ENCODE data around the gene RPE65.

Gene RPE65

GRCh38 chr1:68454534-68454933, 4.8 kb upstream of the RPE65 start:
- Histone ChIP-seq H3K4me3 (ENCODE audit: extremely low read depth, insufficient read depth, low read length, poor library complexity, severe bottlenecking) (no peak overlapping the region), H3K9me3 (ENCODE audit: control insufficient read depth, low read length) (no peaks in the 10 kb centered on the region), H3K27ac (ENCODE audit: low read depth, low read length, severe bottlenecking) (no peak overlapping the region), H3K4me1 (ENCODE audit: control insufficient read depth, insufficient read depth, low read length, poor library complexity, severe bottlenecking) (no peaks in the 10 kb centered on the region), H3K36me3 (ENCODE audit: control insufficient read depth, insufficient read depth, low read length) (no peaks in the 10 kb centered on the region)
- WGBS, 2 experiments (ENCODE audit: insufficient coverage in 2 of 2): no CpG with 5 or more reads among the region's 2 CpGs

GRCh38 chr1:68453060-68453670, 3.4 kb upstream of the RPE65 start:
- no peaks in the 10 kb centered on the region for H3K9me3 ChIP-seq (ENCODE audit: control insufficient read depth, low read length)
- no peak overlapping the region for H3K27ac ChIP-seq (ENCODE audit: low read depth, low read length, severe bottlenecking)
- 87 to 91% methylated on average over 4 to 6 of the region's 8 CpGs for WGBS, 2 experiments (ENCODE audit: insufficient coverage in 2 of 2)

GRCh38 chr1:68448365-68448764, 1.4 kb downstream of the RPE65 start:
- no peaks in the 10 kb centered on the region for H3K36me3 ChIP-seq (ENCODE audit: control insufficient read depth, insufficient read depth, low read length)
- 65 to 100% methylated on average over 2 of the region's 7 CpGs for WGBS, 2 experiments (ENCODE audit: insufficient coverage in 2 of 2)

More at GRCh38 chr1:68453060-68453670, 3.4 kb upstream of the RPE65 start:
- H3K4me1 ChIP-seq (ENCODE audit: control insufficient read depth, insufficient read depth, low read length, poor library complexity, severe bottlenecking): no peaks in the 10 kb centered on the region
- no peaks in the 10 kb centered on the region for H3K36me3 ChIP-seq (ENCODE audit: control insufficient read depth, insufficient read depth, low read length)
- no peak overlapping the region for H3K4me3 ChIP-seq (ENCODE audit: extremely low read depth, insufficient read depth, low read length, poor library complexity, severe bottlenecking)

GRCh38 chr1:68445709-68446108, 4.0 kb downstream of the RPE65 start:
- WGBS, 2 experiments (ENCODE audit: insufficient coverage in 2 of 2): 85 to 91% methylated on average over 5 to 6 of the region's 6 CpGs
- Histone ChIP-seq H3K4me1 (ENCODE audit: control insufficient read depth, insufficient read depth, low read length, poor library complexity, severe bottlenecking) (no peaks in the 10 kb centered on the region), H3K4me3 (ENCODE audit: extremely low read depth, insufficient read depth, low read length, poor library complexity, severe bottlenecking) (no peak overlapping the region), H3K9me3 (ENCODE audit: control insufficient read depth, low read length) (no peaks in the 10 kb centered on the region), H3K36me3 (ENCODE audit: control insufficient read depth, insufficient read depth, low read length) (no peaks in the 10 kb centered on the region), H3K27ac (ENCODE audit: low read depth, low read length, severe bottlenecking) (no peak overlapping the region)

More at GRCh38 chr1:68448365-68448764, 1.4 kb downstream of the RPE65 start:
- Histone ChIP-seq H3K27ac (ENCODE audit: low read depth, low read length, severe bottlenecking) (no peak overlapping the region), H3K4me3 (ENCODE audit: extremely low read depth, insufficient read depth, low read length, poor library complexity, severe bottlenecking) (no peak overlapping the region), H3K9me3 (ENCODE audit: control insufficient read depth, low read length) (no peaks in the 10 kb centered on the region), H3K4me1 (ENCODE audit: control insufficient read depth, insufficient read depth, low read length, poor library complexity, severe bottlenecking) (no peaks in the 10 kb centered on the region)

GRCh38 chr1:68442822-68443556, 6.8 kb downstream of the RPE65 start:
- Histone ChIP-seq H3K4me3 (ENCODE audit: extremely low read depth, insufficient read depth, low read length, poor library complexity, severe bottlenecking) (no peak overlapping the region), H3K9me3 (ENCODE audit: control insufficient read depth, low read length) (no peaks in the 10 kb centered on the region), H3K4me1 (ENCODE audit: control insufficient read depth, insufficient read depth, low read length, poor library complexity, severe bottlenecking) (no peaks in the 10 kb centered on the region), H3K27ac (ENCODE audit: low read depth, low read length, severe bottlenecking) (no peak overlapping the region), H3K36me3 (ENCODE audit: control insufficient read depth, insufficient read depth, low read length) (no peaks in the 10 kb centered on the region)
- 39 to 79% methylated on average over 2 to 5 of the region's 5 CpGs for WGBS, 2 experiments (ENCODE audit: insufficient coverage in 2 of 2)

- WGBS, 2 experiments (ENCODE audit: insufficient coverage in 2 of 2): 74 to 100% methylated on average over 3 to 4 of the region's 4 CpGs
- Histone ChIP-seq H3K4me1 (ENCODE audit: control insufficient read depth, insufficient read depth, low read length, poor library complexity, severe bottlenecking) (no peaks in the 10 kb centered on the region), H3K27ac (ENCODE audit: low read depth, low read length, severe bottlenecking) (no peak overlapping the region), H3K9me3 (ENCODE audit: control insufficient read depth, low read length) (no peaks in the 10 kb centered on the region), H3K4me3 (ENCODE audit: extremely low read depth, insufficient read depth, low read length, poor library complexity, severe bottlenecking) (no peak overlapping the region), H3K36me3 (ENCODE audit: control insufficient read depth, insufficient read depth, low read length) (no peaks in the 10 kb centered on the region)
These were observed 7.7 kb downstream of the RPE65 start for GRCh38 chr1:68442006-68442405.

GRCh38 chr1:68438310-68438709, 11.4 kb downstream of the RPE65 start:
- Histone ChIP-seq H3K4me3 (ENCODE audit: extremely low read depth, insufficient read depth, low read length, poor library complexity, severe bottlenecking) (no peak overlapping the region), H3K36me3 (ENCODE audit: control insufficient read depth, insufficient read depth, low read length) (no peaks in the 10 kb centered on the region), H3K9me3 (ENCODE audit: control insufficient read depth, low read length) (no peaks in the 10 kb centered on the region), H3K27ac (ENCODE audit: low read depth, low read length, severe bottlenecking) (no peak overlapping the region), H3K4me1 (ENCODE audit: control insufficient read depth, insufficient read depth, low read length, poor library complexity, severe bottlenecking) (no peaks in the 10 kb centered on the region)
- 67 to 83% methylated on average over 2 of the region's 3 CpGs for WGBS, 2 experiments (ENCODE audit: insufficient coverage in 2 of 2)

- WGBS, 2 experiments (ENCODE audit: insufficient coverage in 2 of 2): 89 to 90% methylated on average over 2 of the region's 2 CpGs
- Histone ChIP-seq H3K36me3 (ENCODE audit: control insufficient read depth, insufficient read depth, low read length) (no peaks in the 10 kb centered on the region), H3K4me3 (ENCODE audit: extremely low read depth, insufficient read depth, low read length, poor library complexity, severe bottlenecking) (no peak overlapping the region), H3K9me3 (ENCODE audit: control insufficient read depth, low read length) (no peaks in the 10 kb centered on the region), H3K4me1 (ENCODE audit: control insufficient read depth, insufficient read depth, low read length, poor library complexity, severe bottlenecking) (no peaks in the 10 kb centered on the region), H3K27ac (ENCODE audit: low read depth, low read length, severe bottlenecking) (no peak overlapping the region)
These were observed 16.4 kb downstream of the RPE65 start for GRCh38 chr1:68433395-68433794.

- no peaks in the 10 kb centered on the region for H3K9me3 ChIP-seq (ENCODE audit: control insufficient read depth, low read length)
- H3K4me1 ChIP-seq (ENCODE audit: control insufficient read depth, insufficient read depth, low read length, poor library complexity, severe bottlenecking): no peaks in the 10 kb centered on the region
- H3K27ac ChIP-seq (ENCODE audit: low read depth, low read length, severe bottlenecking): no peak overlapping the region
- no peak overlapping the region for H3K4me3 ChIP-seq (ENCODE audit: extremely low read depth, insufficient read depth, low read length, poor library complexity, severe bottlenecking)
- H3K36me3 ChIP-seq (ENCODE audit: control insufficient read depth, insufficient read depth, low read length): no peaks in the 10 kb centered on the region
- WGBS, 2 experiments (ENCODE audit: insufficient coverage in 2 of 2): 80 to 92% methylated on average over 2 to 3 of the region's 3 CpGs
These were observed 18.7 kb downstream of the RPE65 start for GRCh38 chr1:68431076-68431475.

- H3K4me3 ChIP-seq (ENCODE audit: extremely low read depth, insufficient read depth, low read length, poor library complexity, severe bottlenecking): no peak overlapping the region
- no peaks in the 10 kb centered on the region for H3K4me1 ChIP-seq (ENCODE audit: control insufficient read depth, insufficient read depth, low read length, poor library complexity, severe bottlenecking)
- no peaks in the 10 kb centered on the region for H3K9me3 ChIP-seq (ENCODE audit: control insufficient read depth, low read length)
- WGBS, 2 experiments (ENCODE audit: insufficient coverage in 2 of 2): 68 to 100% methylated on average over 1 to 2 of the region's 4 CpGs
- no peak overlapping the region for H3K27ac ChIP-seq (ENCODE audit: low read depth, low read length, severe bottlenecking)
- no peaks in the 10 kb centered on the region for H3K36me3 ChIP-seq (ENCODE audit: control insufficient read depth, insufficient read depth, low read length)
These were observed 20.4 kb downstream of the RPE65 start for GRCh38 chr1:68429233-68429808.

- Histone ChIP-seq H3K36me3 (ENCODE audit: control insufficient read depth, insufficient read depth, low read length) (no peaks in the 10 kb centered on the region), H3K4me1 (ENCODE audit: control insufficient read depth, insufficient read depth, low read length, poor library complexity, severe bottlenecking) (no peaks in the 10 kb centered on the region), H3K4me3 (ENCODE audit: extremely low read depth, insufficient read depth, low read length, poor library complexity, severe bottlenecking) (no peak overlapping the region), H3K27ac (ENCODE audit: low read depth, low read length, severe bottlenecking) (no peak overlapping the region), H3K9me3 (ENCODE audit: control insufficient read depth, low read length) (no peaks in the 10 kb centered on the region)
- 100% methylated on average over 1 of the region's 2 CpGs for WGBS, 2 experiments (ENCODE audit: insufficient coverage in 2 of 2)
These were observed 23.2 kb downstream of the RPE65 start for GRCh38 chr1:68426594-68426993.
